Measurements from ENCODE around the gene CDH4.

GRCh38 chr20:61679473-61679872, 427.4 kb downstream of the CDH4 start:
- TF ChIP-seq, protein P1, sequence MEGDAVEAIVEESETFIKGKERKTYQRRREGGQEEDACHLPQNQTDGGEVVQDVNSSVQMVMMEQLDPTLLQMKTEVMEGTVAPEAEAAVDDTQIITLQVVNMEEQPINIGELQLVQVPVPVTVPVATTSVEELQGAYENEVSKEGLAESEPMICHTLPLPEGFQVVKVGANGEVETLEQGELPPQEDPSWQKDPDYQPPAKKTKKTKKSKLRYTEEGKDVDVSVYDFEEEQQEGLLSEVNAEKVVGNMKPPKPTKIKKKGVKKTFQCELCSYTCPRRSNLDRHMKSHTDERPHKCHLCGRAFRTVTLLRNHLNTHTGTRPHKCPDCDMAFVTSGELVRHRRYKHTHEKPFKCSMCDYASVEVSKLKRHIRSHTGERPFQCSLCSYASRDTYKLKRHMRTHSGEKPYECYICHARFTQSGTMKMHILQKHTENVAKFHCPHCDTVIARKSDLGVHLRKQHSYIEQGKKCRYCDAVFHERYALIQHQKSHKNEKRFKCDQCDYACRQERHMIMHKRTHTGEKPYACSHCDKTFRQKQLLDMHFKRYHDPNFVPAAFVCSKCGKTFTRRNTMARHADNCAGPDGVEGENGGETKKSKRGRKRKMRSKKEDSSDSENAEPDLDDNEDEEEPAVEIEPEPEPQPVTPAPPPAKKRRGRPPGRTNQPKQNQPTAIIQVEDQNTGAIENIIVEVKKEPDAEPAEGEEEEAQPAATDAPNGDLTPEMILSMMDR (IDR thresholded peaks at IDR 0.05): no peak
- TF ChIP-seq POLR2A (IDR thresholded peaks at IDR 0.05) (no peak), EP300 (IDR thresholded peaks at IDR 0.05; ENCODE audit: low read depth) (no peak)
